ENCODE measurements around the gene LRRC2. TPM values are rescaled to one million over a fixed set of nuclear protein-coding genes. Genes with fewer than 3 reads are reported as not detected.

The LRRC2 gene
- total and polyA plus RNA-seq, 8 donors: 0.46 to 2.2 (median 1.0) TPM

- Histone ChIP-seq H3K4me1 (no peaks in the 10 kb centered on the region), H3K36me3 (no peaks in the 10 kb centered on the region), H3K27me3 (no peaks in the 10 kb centered on the region), H3K27ac (no peak overlapping the region), H3K9me3 (no peaks in the 10 kb centered on the region), H3K4me3 (no peak overlapping the region)
- 84 to 91% methylated on average over 4 of the region's 4 CpGs for WGBS, 2 donors
- no peak for FAIRE-seq
- intact Hi-C loops (cut with DNase I): no loop called here
- ATAC-seq: no peak
- DNase-seq: no peak
- TF ChIP-seq CTCF (IDR thresholded peaks at IDR 0.05): no peak
Observed at GRCh38 chr3:46516521-46516920, 49.6 kb downstream of the LRRC2 start.

GRCh38 chr3:46512191-46512749 is 53.8 kb downstream of the LRRC2 start:
- Histone ChIP-seq H3K4me1 (no peaks in the 10 kb centered on the region), H3K4me3 (no peak overlapping the region)
- intact Hi-C loops (cut with DNase I): no loop called here

GRCh38 chr3:46509661-46510187 is 56.4 kb downstream of the LRRC2 start:
- H3K36me3 ChIP-seq: no peaks in the 10 kb centered on the region
- no peak for DNase-seq
- no peak overlapping the region for H3K27ac ChIP-seq
- no peak for TF ChIP-seq CTCF (IDR thresholded peaks at IDR 0.05)
- H3K27me3 ChIP-seq: no peaks in the 10 kb centered on the region
- no peaks in the 10 kb centered on the region for H3K4me1 ChIP-seq
- WGBS, 2 donors: 75 to 76% methylated on average over 4 of the region's 4 CpGs
- H3K4me3 ChIP-seq: no peak overlapping the region
- FAIRE-seq: no peak
- intact Hi-C loops (cut with DNase I): loop anchor here in 1 of 3 donors (10.0 kb wide), 1 partner anchor 115 kb away; no protein-coding TSS in a partner anchor
- no peak for ATAC-seq
- H3K9me3 ChIP-seq: no peaks in the 10 kb centered on the region

More at GRCh38 chr3:46512191-46512749, 53.8 kb downstream of the LRRC2 start:
- Histone ChIP-seq H3K36me3 (no peaks in the 10 kb centered on the region), H3K27me3 (no peaks in the 10 kb centered on the region), H3K27ac (no peak overlapping the region), H3K9me3 (no peaks in the 10 kb centered on the region)
- DNase-seq (no peak), FAIRE-seq (no peak), ATAC-seq (peak in 1 of 4 donors; percentile 63)
- TF ChIP-seq CTCF (IDR thresholded peaks at IDR 0.05): no peak
- WGBS, 2 donors: 73 to 82% methylated on average over 2 of the region's 2 CpGs

- ATAC-seq: no peak
- Histone ChIP-seq H3K4me1 (no peaks in the 10 kb centered on the region), H3K27ac (no peak overlapping the region), H3K27me3 (no peaks in the 10 kb centered on the region), H3K36me3 (no peaks in the 10 kb centered on the region), H3K9me3 (no peaks in the 10 kb centered on the region), H3K4me3 (no peak overlapping the region)
- intact Hi-C loops (cut with DNase I): loop anchor here in 1 of 3 donors (10.0 kb wide), 1 partner anchor 116 kb away; no protein-coding TSS in a partner anchor
- DNase-seq: no peak
- TF ChIP-seq CTCF (IDR thresholded peaks at IDR 0.05): no peak
- WGBS, 2 donors: 90 to 94% methylated on average over 4 of the region's 4 CpGs
- FAIRE-seq: no peak
Observed at GRCh38 chr3:46508850-46509591, 57.1 kb downstream of the LRRC2 start.
